ENCODE data around the gene ACSS1.

The ACSS1 gene

DNA sequence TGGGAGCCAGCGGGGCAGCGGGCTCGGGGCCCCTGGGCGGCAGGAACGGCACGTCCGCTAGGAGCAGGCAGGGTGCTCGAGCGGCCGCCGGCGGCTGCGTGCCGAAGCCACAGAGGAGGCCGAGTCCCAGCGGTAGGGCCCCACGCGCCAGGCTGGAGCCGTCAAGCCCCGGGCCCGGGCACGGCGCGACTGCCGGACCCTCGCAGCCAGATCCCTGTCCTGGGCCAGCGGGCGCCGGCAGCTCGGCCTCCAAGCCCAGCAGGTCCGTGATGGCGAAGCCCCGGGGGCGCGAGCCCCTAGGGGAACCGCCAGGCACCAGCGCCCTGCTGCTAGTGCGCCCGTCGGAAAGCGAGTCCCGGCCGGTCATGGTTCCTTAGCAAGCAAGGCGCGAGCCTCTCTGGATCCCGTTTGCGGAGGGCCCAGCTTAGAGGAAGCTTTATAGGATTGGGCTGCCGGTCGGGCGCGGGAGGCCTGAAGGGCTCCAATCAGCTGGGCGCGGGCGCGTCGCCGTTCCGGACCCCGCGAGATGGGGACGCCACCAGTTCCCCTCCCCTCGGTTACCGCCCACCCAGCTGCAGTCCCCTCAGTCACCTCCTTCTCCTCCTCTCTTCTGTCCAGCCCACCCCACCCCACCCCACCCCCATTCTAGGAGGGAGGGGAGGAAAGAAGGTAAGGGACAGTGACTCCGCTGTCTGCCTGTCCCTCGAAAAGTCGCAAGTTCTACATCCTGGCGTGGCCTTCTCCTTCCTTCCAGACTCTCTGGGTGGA is 24.0 kb upstream of the ACSS1 start, which contains the start of gene VSX1:
VSX1 (minus strand) TSS at position 412 of the 768 bp plus-strand sequence; CDS start at position 367, 45 bp downstream.
- no peak within 1 kb of the TSS for H2BK120ac ChIP-seq (ENCODE audit: low read depth, low read length)
- no peak within 1 kb of the TSS for H2AK5ac ChIP-seq (ENCODE audit: low read length)
- no peaks in the 10 kb centered on the region for H3K36me3 ChIP-seq (ENCODE audit: control insufficient read depth, insufficient read depth, low read length)
- DNase-seq = no peak
- no peak within 1 kb of the TSS for H4K8ac ChIP-seq (ENCODE audit: low read depth, low read length)
- no peaks in the 10 kb centered on the region for H3K79me2 ChIP-seq (ENCODE audit: control insufficient read depth, insufficient read depth, low read length)
- H3K79me1 ChIP-seq (ENCODE audit: low read length) = no peaks in the 10 kb centered on the region
- peaks cover 49% of the 10 kb centered on the region for H3K27me3 ChIP-seq (ENCODE audit: insufficient read depth, low read length, poor library complexity)
- no peaks in the 10 kb centered on the region for H3K4me1 ChIP-seq (ENCODE audit: control insufficient read depth, low read depth, low read length)
- H3K4ac ChIP-seq (ENCODE audit: low read depth, low read length) = no peak within 1 kb of the TSS
- H3K4me2 ChIP-seq (ENCODE audit: low read length) = peak within 1 kb of the TSS; percentile 74
- peak within 1 kb of the TSS; percentile 66 for H3K23ac ChIP-seq (ENCODE audit: low read length)
- H4K5ac ChIP-seq (ENCODE audit: low read length) = no peak within 1 kb of the TSS
- H3K56ac ChIP-seq (ENCODE audit: low read length) = no peak within 1 kb of the TSS
- H3K27ac ChIP-seq (ENCODE audit: low read depth, low read length) = no peak within 1 kb of the TSS
- no peak within 1 kb of the TSS for H2BK15ac ChIP-seq (replicated peaks; ENCODE audit: low read depth)
- no peak within 1 kb of the TSS for H3K18ac ChIP-seq (ENCODE audit: low read length)
- no CpG with 5 or more reads among the region's 67 CpGs for WGBS (ENCODE audit: extremely low coverage, insufficient coverage, low lambda C conversion rate)
- no peak within 1 kb of the TSS for H2BK5ac ChIP-seq (ENCODE audit: low read length)
- H3K4me3 ChIP-seq (ENCODE audit: low read length) = no peak within 1 kb of the TSS
- no peak within 1 kb of the TSS for H3K9ac ChIP-seq (ENCODE audit: low read length)

DNA sequence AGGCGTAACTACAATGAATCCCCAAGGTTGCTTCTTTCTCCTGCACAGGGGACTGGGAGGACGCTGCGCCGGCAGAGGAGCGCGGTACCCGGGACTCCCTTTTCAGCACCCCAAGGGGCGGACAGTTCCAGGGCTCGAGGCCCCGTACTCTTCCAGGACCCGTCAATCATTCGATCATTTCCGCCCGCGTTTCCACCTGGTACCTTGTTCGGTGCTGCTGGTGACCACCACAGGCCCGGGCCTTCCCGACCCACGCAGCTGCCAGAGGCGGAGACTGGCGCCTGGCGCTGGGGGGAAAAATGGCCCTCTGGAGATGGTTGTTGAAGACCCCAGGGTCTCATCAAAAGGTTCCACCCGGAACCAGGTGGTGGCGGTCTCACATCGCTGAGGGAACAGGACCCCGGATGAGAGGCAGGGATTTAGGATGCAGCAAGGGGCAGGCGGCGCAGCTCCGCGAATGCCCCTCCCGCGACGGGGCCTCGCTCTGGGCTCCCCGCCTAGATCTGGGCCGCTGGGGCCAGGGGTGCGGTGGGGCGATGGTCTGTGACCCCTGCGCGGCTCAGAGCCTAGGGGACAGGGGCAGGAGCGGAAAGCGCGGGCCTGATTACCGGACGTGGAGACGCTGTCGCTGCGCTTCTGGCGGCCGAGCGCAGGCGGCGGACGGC is 23.3 kb upstream of the ACSS1 start:
- H3K9ac ChIP-seq (ENCODE audit: low read length) = no peak overlapping the region
- no peaks in the 10 kb centered on the region for H3K36me3 ChIP-seq (ENCODE audit: control insufficient read depth, insufficient read depth, low read length)
- no peak overlapping the region for H3K4ac ChIP-seq (ENCODE audit: low read depth, low read length)
- no peak overlapping the region for H3K56ac ChIP-seq (ENCODE audit: low read length)
- H3K4me1 ChIP-seq (ENCODE audit: control insufficient read depth, low read depth, low read length) = no peaks in the 10 kb centered on the region
- H2BK5ac ChIP-seq (ENCODE audit: low read length) = no peak overlapping the region
- H4K5ac ChIP-seq (ENCODE audit: low read length) = no peak overlapping the region
- H4K8ac ChIP-seq (ENCODE audit: low read depth, low read length) = no peak overlapping the region
- H2AK5ac ChIP-seq (ENCODE audit: low read length) = no peak overlapping the region
- DNase-seq = peak; percentile 83
- H3K4me2 ChIP-seq (ENCODE audit: low read length) = peak overlapping the region; percentile 74
- H3K18ac ChIP-seq (ENCODE audit: low read length) = no peak overlapping the region
- no peak overlapping the region for H2BK15ac ChIP-seq (replicated peaks; ENCODE audit: low read depth)
- peak overlapping the region; percentile 66 for H3K23ac ChIP-seq (ENCODE audit: low read length)
- H2BK120ac ChIP-seq (ENCODE audit: low read depth, low read length) = no peak overlapping the region
- H3K27me3 ChIP-seq (ENCODE audit: insufficient read depth, low read length, poor library complexity) = peaks cover 49% of the 10 kb centered on the region
- no peaks in the 10 kb centered on the region for H3K79me1 ChIP-seq (ENCODE audit: low read length)
- no CpG with 5 or more reads among the region's 54 CpGs for WGBS (ENCODE audit: extremely low coverage, insufficient coverage, low lambda C conversion rate)
- H3K27ac ChIP-seq (ENCODE audit: low read depth, low read length) = no peak overlapping the region
- H3K4me3 ChIP-seq (ENCODE audit: low read length) = no peak overlapping the region
- H3K79me2 ChIP-seq (ENCODE audit: control insufficient read depth, insufficient read depth, low read length) = no peaks in the 10 kb centered on the region

DNA sequence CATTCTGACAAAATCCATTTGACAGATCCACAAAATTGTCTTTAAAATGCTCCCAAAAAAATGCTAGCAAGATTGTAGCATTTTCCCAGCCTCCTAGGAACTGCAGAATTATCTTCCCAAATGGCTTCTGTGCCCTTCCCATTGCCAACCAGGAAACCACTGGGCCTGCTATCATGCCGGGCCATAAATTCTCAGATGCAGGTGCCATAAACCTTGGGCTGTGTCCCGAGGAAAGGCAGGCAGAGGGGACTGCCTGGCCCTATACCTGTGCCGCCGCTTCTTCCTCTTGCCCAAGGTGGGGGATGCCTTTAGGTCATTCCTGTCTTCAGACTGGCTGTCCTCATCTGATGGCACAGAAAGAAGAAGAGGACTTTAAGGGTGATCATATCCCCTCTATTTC is 21.2 kb upstream of the ACSS1 start:
- Histone ChIP-seq H2BK15ac (replicated peaks; ENCODE audit: low read depth) (no peak overlapping the region), H2BK5ac (ENCODE audit: low read length) (no peak overlapping the region), H3K4me3 (ENCODE audit: low read length) (no peak overlapping the region), H3K4me2 (ENCODE audit: low read length) (no peak overlapping the region), H3K56ac (ENCODE audit: low read length) (no peak overlapping the region), H3K9ac (ENCODE audit: low read length) (no peak overlapping the region), H3K4me1 (ENCODE audit: control insufficient read depth, low read depth, low read length) (no peaks in the 10 kb centered on the region), H3K79me1 (ENCODE audit: low read length) (no peaks in the 10 kb centered on the region), H3K4ac (ENCODE audit: low read depth, low read length) (no peak overlapping the region), H4K8ac (ENCODE audit: low read depth, low read length) (no peak overlapping the region), H3K79me2 (ENCODE audit: control insufficient read depth, insufficient read depth, low read length) (no peaks in the 10 kb centered on the region), H3K27me3 (ENCODE audit: insufficient read depth, low read length, poor library complexity) (peaks cover 33% of the 10 kb centered on the region), H3K23ac (ENCODE audit: low read length) (no peak overlapping the region), H2BK120ac (ENCODE audit: low read depth, low read length) (no peak overlapping the region), H2AK5ac (ENCODE audit: low read length) (no peak overlapping the region), H3K18ac (ENCODE audit: low read length) (no peak overlapping the region), H3K36me3 (ENCODE audit: control insufficient read depth, insufficient read depth, low read length) (no peaks in the 10 kb centered on the region), H4K5ac (ENCODE audit: low read length) (no peak overlapping the region), H3K27ac (ENCODE audit: low read depth, low read length) (no peak overlapping the region)
- no peak for DNase-seq
- no CpG with 5 or more reads among the region's 4 CpGs for WGBS (ENCODE audit: extremely low coverage, insufficient coverage, low lambda C conversion rate)

DNA sequence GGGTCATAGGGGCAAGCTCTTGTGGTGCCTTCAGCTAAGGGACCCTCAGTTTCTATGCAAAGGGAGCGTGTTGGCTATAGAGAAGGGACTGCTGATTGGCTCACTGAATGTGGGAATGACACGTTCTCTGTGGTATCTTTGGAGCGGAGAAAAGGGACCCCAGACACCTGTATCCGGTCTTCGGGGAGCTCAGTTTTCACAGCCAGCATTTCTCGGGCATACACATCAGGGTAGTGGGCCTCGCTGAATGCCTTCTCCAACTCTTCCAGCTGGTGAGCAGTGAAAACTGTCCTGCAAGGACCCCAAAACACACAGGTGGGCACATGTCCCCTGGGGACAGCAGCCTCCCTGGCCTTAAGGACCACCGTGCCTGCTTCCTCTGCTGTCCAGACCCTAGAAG is 20.7 kb upstream of the ACSS1 start:
- no peak overlapping the region for H2BK15ac ChIP-seq (replicated peaks; ENCODE audit: low read depth)
- no peak overlapping the region for H3K23ac ChIP-seq (ENCODE audit: low read length)
- H3K79me1 ChIP-seq (ENCODE audit: low read length) = no peaks in the 10 kb centered on the region
- peaks cover 28% of the 10 kb centered on the region for H3K27me3 ChIP-seq (ENCODE audit: insufficient read depth, low read length, poor library complexity)
- H3K4ac ChIP-seq (ENCODE audit: low read depth, low read length) = no peak overlapping the region
- no peak overlapping the region for H2AK5ac ChIP-seq (ENCODE audit: low read length)
- no peak overlapping the region for H3K9ac ChIP-seq (ENCODE audit: low read length)
- H4K5ac ChIP-seq (ENCODE audit: low read length) = no peak overlapping the region
- WGBS (ENCODE audit: extremely low coverage, insufficient coverage, low lambda C conversion rate) = no CpG with 5 or more reads among the region's 8 CpGs
- no peak overlapping the region for H3K56ac ChIP-seq (ENCODE audit: low read length)
- no peaks in the 10 kb centered on the region for H3K79me2 ChIP-seq (ENCODE audit: control insufficient read depth, insufficient read depth, low read length)
- no peak overlapping the region for H3K27ac ChIP-seq (ENCODE audit: low read depth, low read length)
- no peak overlapping the region for H2BK5ac ChIP-seq (ENCODE audit: low read length)
- no peak overlapping the region for H4K8ac ChIP-seq (ENCODE audit: low read depth, low read length)
- H3K4me2 ChIP-seq (ENCODE audit: low read length) = no peak overlapping the region
- H2BK120ac ChIP-seq (ENCODE audit: low read depth, low read length) = no peak overlapping the region
- no peaks in the 10 kb centered on the region for H3K4me1 ChIP-seq (ENCODE audit: control insufficient read depth, low read depth, low read length)
- H3K4me3 ChIP-seq (ENCODE audit: low read length) = no peak overlapping the region
- H3K36me3 ChIP-seq (ENCODE audit: control insufficient read depth, insufficient read depth, low read length) = no peaks in the 10 kb centered on the region
- H3K18ac ChIP-seq (ENCODE audit: low read length) = no peak overlapping the region
- DNase-seq = no peak

DNA sequence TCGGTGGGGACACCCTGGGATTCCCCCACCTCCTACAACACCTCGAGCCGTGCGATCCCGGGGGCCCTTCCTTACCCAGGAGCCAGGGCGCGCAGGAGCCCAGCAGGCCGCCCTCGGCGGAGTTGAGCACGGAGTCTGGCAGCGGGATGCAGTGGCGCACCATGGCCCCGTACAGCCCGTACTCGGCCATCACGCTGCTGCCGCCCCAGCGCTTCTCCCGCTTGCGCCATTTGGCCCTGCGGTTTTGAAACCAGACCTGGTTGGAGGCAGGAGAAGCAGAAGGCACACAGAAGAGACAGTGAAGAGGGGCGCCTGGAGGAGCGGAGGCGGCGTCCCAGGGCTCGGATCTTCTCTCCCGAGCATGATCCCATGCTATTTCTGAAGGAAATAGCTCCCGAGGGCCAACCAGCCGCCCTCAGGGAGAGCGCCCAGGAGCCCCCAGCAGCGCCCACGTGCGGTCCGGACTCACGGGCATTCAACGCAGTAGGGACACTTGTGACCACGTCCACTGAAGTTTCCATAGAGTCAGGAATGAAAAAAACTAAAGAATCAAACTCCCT is 19.8 kb upstream of the ACSS1 start:
- H3K4me3 ChIP-seq (ENCODE audit: low read length) = no peak overlapping the region
- H3K4me2 ChIP-seq (ENCODE audit: low read length) = no peak overlapping the region
- no peak overlapping the region for H2BK120ac ChIP-seq (ENCODE audit: low read depth, low read length)
- H2BK15ac ChIP-seq (replicated peaks; ENCODE audit: low read depth) = no peak overlapping the region
- no peak overlapping the region for H3K27ac ChIP-seq (ENCODE audit: low read depth, low read length)
- DNase-seq = no peak
- no peaks in the 10 kb centered on the region for H3K4me1 ChIP-seq (ENCODE audit: control insufficient read depth, low read depth, low read length)
- no peak overlapping the region for H2BK5ac ChIP-seq (ENCODE audit: low read length)
- H3K23ac ChIP-seq (ENCODE audit: low read length) = no peak overlapping the region
- H3K9ac ChIP-seq (ENCODE audit: low read length) = no peak overlapping the region
- no CpG with 5 or more reads among the region's 38 CpGs for WGBS (ENCODE audit: extremely low coverage, insufficient coverage, low lambda C conversion rate)
- no peaks in the 10 kb centered on the region for H3K79me2 ChIP-seq (ENCODE audit: control insufficient read depth, insufficient read depth, low read length)
- no peak overlapping the region for H3K56ac ChIP-seq (ENCODE audit: low read length)
- H3K36me3 ChIP-seq (ENCODE audit: control insufficient read depth, insufficient read depth, low read length) = no peaks in the 10 kb centered on the region
- H3K18ac ChIP-seq (ENCODE audit: low read length) = no peak overlapping the region
- no peak overlapping the region for H2AK5ac ChIP-seq (ENCODE audit: low read length)
- H4K8ac ChIP-seq (ENCODE audit: low read depth, low read length) = no peak overlapping the region
- no peak overlapping the region for H3K4ac ChIP-seq (ENCODE audit: low read depth, low read length)
- H3K79me1 ChIP-seq (ENCODE audit: low read length) = no peaks in the 10 kb centered on the region
- H4K5ac ChIP-seq (ENCODE audit: low read length) = no peak overlapping the region
- peaks cover 18% of the 10 kb centered on the region for H3K27me3 ChIP-seq (ENCODE audit: insufficient read depth, low read length, poor library complexity)

All from mesendoderm (in vitro differentiated cells).